Measurements from ENCODE around the gene ULBP3.
"Not testable (repeated sequence)": the region's sequence is repeated elsewhere in the genome, so short reads cannot be mapped to it uniquely, and the experiment has no call there.

Gene ULBP3

GRCh38 chr6:150026976-150027805, 41.7 kb downstream of the ULBP3 start:
- H3K4me3 ChIP-seq (replicated peaks; ENCODE audit: low read depth, low read length), result no peak overlapping the region
- no peaks in the 10 kb centered on the region for H3K36me3 ChIP-seq (ENCODE audit: control insufficient read depth, insufficient read depth, low read length)
- DNase-seq (ENCODE audit: extremely low read depth, insufficient read length), result no peak
- no peak for TF ChIP-seq CTCF (IDR thresholded peaks at IDR 0.05; ENCODE audit: insufficient read depth, low read length, poor library complexity, severe bottlenecking)
- peaks cover 2% of the 10 kb centered on the region; the same call in 1 of the 2 replicates for H3K27me3 ChIP-seq (replicated peaks; ENCODE audit: control insufficient read depth, insufficient read depth, low read length)

GRCh38 chr6:150025201-150025917, 43.6 kb downstream of the ULBP3 start, which contains the start of gene RAET1L:
TSS of gene RAET1L (minus strand) at chr6:150025532. CDS start at chr6:150025471, 61 bp downstream.
- TF ChIP-seq CTCF (IDR thresholded peaks at IDR 0.05; ENCODE audit: insufficient read depth, low read length, poor library complexity, severe bottlenecking), result no peak
- no peak for DNase-seq (ENCODE audit: extremely low read depth, insufficient read length)
- no peak within 1 kb of the TSS for H3K4me3 ChIP-seq (replicated peaks; ENCODE audit: low read depth, low read length)

GRCh38 chr6:150024646-150025155, 44.2 kb downstream of the ULBP3 start:
- no peaks in the 10 kb centered on the region for H3K36me3 ChIP-seq (ENCODE audit: control insufficient read depth, insufficient read depth, low read length)
- H3K4me3 ChIP-seq (replicated peaks; ENCODE audit: low read depth, low read length), result no peak overlapping the region
- TF ChIP-seq CTCF (IDR thresholded peaks at IDR 0.05; ENCODE audit: insufficient read depth, low read length, poor library complexity, severe bottlenecking), result no peak
- DNase-seq (ENCODE audit: extremely low read depth, insufficient read length), result no peak
- H3K27me3 ChIP-seq (replicated peaks; ENCODE audit: control insufficient read depth, insufficient read depth, low read length), result peaks cover 2% of the 10 kb centered on the region; the same call in 1 of the 2 replicates

More at GRCh38 chr6:150025201-150025917, 43.6 kb downstream of the ULBP3 start, which contains the start of gene RAET1L:
- no peaks in the 10 kb centered on the region for H3K36me3 ChIP-seq (ENCODE audit: control insufficient read depth, insufficient read depth, low read length)
- H3K27me3 ChIP-seq (replicated peaks; ENCODE audit: control insufficient read depth, insufficient read depth, low read length), result peaks cover 2% of the 10 kb centered on the region; the same call in 1 of the 2 replicates

- H3K36me3 ChIP-seq (ENCODE audit: control insufficient read depth, insufficient read depth, low read length); H3K27me3 ChIP-seq (replicated peaks; ENCODE audit: control insufficient read depth, insufficient read depth, low read length); DNase-seq (ENCODE audit: extremely low read depth, insufficient read length); H3K4me3 ChIP-seq (replicated peaks; ENCODE audit: low read depth, low read length): not testable (repeated sequence)
Measured at GRCh38 chr6:150024021-150024420, 44.9 kb downstream of the ULBP3 start.

- H3K27me3 ChIP-seq (replicated peaks; ENCODE audit: control insufficient read depth, insufficient read depth, low read length); H3K4me3 ChIP-seq (replicated peaks; ENCODE audit: low read depth, low read length); H3K36me3 ChIP-seq (ENCODE audit: control insufficient read depth, insufficient read depth, low read length); DNase-seq (ENCODE audit: extremely low read depth, insufficient read length): not testable (repeated sequence)
Measured at GRCh38 chr6:150021870-150022269, 47.1 kb downstream of the ULBP3 start.

- DNase-seq (ENCODE audit: extremely low read depth, insufficient read length), result no peak
- no peaks in the 10 kb centered on the region for H3K36me3 ChIP-seq (ENCODE audit: control insufficient read depth, insufficient read depth, low read length)
- TF ChIP-seq CTCF (IDR thresholded peaks at IDR 0.05; ENCODE audit: insufficient read depth, low read length, poor library complexity, severe bottlenecking), result no peak
- no peaks in the 10 kb centered on the region; the same call in 1 of the 2 replicates for H3K27me3 ChIP-seq (replicated peaks; ENCODE audit: control insufficient read depth, insufficient read depth, low read length)
- no peak overlapping the region for H3K4me3 ChIP-seq (replicated peaks; ENCODE audit: low read depth, low read length)
Measured at GRCh38 chr6:150018846-150019580, 49.9 kb downstream of the ULBP3 start.

GRCh38 chr6:150017186-150017521, 51.8 kb downstream of the ULBP3 start:
- H3K36me3 ChIP-seq (ENCODE audit: control insufficient read depth, insufficient read depth, low read length); H3K4me3 ChIP-seq (replicated peaks; ENCODE audit: low read depth, low read length); DNase-seq (ENCODE audit: extremely low read depth, insufficient read length); H3K27me3 ChIP-seq (replicated peaks; ENCODE audit: control insufficient read depth, insufficient read depth, low read length): not testable (repeated sequence)
